Frontal cortex (tissue), 4 donors: ENCODE data around the gene AOX1. TPM values are rescaled to one million over a fixed set of nuclear protein-coding genes. Genes with fewer than 3 reads are reported as not detected.
"Not testable (repeated sequence)": the region's sequence is repeated elsewhere in the genome, so short reads cannot be mapped to it uniquely, and the experiment has no call there.

Experiments used
- DNase-seq, 2 donors: peaks; one replicate each; pipeline ENCODE4 v3.0.0; 2012; ENCODE audit warnings: low spot score in 2 of 2
- FAIRE-seq: peaks from 2 replicates; lab custom pipeline; 2012; peaks lifted over from hg19 to GRCh38; lab: Jason Lieb, UNC
- total RNA-seq: library from RNA; depleted of rRNA; stranded (reverse); fragments of >200 nt; gene quantifications from one replicate; pipeline ENCODE4 v1.2.3, GENCODE V29; 2014
- donor health status: control.
- donor health status: control.
- donor health status: control.

AOX1 gene
- total RNA-seq, 1 donor from 2014 or later, result 0.82 TPM

DNA sequence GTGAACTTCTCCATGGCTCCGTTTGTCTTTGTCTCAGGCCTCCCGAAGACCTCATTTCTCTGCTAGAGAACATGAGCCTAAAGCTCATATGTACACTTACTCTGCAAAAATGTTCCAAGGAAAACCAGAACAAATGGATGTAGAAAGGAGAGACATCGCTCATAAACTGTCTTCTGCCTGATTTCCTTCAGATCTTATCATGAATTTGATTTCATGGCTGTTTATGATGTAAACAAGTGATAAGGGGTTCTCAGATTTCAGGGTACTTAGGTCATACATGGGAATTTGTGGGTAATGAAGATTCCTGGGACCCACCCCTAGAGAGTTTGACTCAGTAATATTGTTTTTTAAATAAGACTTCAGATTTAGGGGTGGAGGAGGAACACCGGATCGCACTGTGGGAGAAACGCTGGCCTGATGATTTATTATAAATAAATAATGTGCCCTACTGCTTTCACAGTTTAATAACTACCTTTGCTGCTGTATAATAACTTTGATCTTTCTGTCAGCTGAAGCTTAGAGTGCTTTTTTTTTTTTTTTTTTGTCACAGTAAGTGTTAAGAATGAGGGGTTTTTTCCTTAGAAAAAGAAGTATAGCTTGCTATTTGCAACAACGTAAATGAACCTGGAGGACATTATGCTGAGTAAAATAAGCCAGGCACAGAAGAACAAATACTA lies 14.9 kb downstream of the AOX1 start:
- no peak for DNase-seq
- FAIRE-seq, result no peak

DNA sequence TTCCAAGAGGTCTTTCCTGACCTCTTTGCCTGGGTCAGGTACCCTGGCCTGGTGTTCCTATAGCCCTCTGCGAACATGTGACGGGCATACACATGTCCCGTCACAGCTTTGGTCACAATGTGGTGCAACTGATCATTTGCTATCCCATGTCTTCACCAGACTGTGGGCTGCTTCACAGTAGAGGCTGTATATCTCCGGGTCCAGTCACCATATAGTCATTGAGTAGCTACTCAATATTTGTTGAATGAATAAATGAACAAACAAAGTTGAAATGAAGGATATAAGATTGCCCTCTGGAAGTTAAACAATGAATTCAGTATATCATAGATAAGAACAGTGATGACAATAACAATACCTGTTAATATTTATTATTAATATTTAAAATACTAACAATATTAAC lies 16.8 kb downstream of the AOX1 start:
- no peak for FAIRE-seq
- DNase-seq, result no peak

- no peak for FAIRE-seq
- no peak for DNase-seq
Observed at GRCh38 chr2:200603972-200604371, 18.2 kb downstream of the AOX1 start.

GRCh38 chr2:200604571-200605255 lies 18.9 kb downstream of the AOX1 start:
- FAIRE-seq, result no peak
- DNase-seq, result no peak

GRCh38 chr2:200608341-200609027 lies 22.7 kb downstream of the AOX1 start:
- no peak for FAIRE-seq
- DNase-seq, result no peak

DNA sequence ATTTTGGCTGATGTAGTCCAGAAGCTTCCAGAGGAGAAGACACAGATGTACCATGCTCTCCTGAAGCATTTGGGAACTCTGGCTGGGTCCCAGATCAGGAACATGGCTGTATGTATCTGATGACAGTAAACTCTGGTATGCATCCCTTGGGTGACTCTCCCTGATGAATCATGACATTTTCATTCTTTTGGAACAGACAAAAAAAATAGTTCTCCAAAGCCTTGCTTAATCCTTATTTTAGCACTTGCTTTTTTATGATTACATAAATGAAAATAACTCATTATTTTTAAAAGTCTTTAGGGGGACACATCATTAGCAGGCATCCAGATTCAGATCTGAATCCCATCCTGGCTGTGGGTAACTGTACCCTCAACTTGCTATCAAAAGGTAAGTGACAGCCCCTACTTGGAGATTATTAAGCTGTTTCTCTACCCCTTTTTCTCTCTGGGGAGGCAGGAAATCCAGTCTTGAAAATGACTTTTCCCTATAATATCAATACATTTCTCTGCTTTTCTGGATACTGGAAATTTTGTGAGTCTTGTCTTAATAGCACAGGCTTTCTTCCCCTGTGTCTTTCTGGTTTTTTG lies 23.3 kb downstream of the AOX1 start:
- DNase-seq (no peak), FAIRE-seq (no peak)

GRCh38 chr2:200610217-200610616 lies 24.4 kb downstream of the AOX1 start:
- FAIRE-seq, DNase-seq: not testable (repeated sequence)

- no peak for DNase-seq
- FAIRE-seq, result no peak
Observed at GRCh38 chr2:200613692-200614091, 27.9 kb downstream of the AOX1 start.

DNA sequence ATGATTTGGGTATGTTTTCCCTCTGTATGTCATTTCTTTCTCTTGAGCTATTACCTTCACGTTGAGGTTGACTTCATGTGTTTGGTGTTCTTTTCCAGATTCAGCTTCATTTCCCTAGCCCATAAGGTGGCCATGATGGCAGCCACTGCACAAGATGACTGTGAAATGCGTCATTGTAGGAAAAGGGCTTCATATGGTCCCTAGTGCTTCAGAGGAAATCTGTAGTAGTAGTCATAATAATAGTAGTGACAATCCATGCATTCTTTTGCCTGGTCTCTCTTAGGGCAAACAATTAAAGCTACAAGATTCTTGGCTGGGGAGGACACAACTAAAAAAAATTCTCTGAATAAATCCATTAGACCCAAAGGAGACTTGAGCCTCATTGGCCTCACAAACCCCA lies 28.4 kb downstream of the AOX1 start:
- DNase-seq (no peak), FAIRE-seq (no peak)

- DNase-seq, result no peak
- FAIRE-seq, result no peak
Observed at GRCh38 chr2:200615247-200615646, 29.4 kb downstream of the AOX1 start.

GRCh38 chr2:200616193-200616592 lies 30.4 kb downstream of the AOX1 start:
- DNase-seq (no peak), FAIRE-seq (no peak)

DNA sequence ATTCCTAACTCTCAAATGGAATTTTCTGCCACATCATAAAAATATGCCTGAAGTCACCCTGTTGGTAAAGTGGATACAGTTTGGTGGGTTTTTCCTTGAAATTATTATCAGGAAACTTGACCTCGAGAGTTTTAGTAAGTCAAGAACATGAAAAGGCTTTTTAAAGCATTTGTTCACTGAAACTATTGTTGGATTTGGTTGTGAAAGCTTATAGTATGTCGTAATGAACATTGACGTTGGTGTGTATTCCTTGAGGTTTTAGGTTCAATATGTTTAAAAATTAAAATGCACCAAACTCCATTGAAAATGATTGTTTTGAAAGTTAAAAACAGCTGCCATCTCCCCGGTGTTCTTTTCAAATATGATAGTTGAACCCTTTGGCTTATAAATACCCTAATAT lies 30.8 kb downstream of the AOX1 start:
- DNase-seq (no peak), FAIRE-seq (no peak)

DNA sequence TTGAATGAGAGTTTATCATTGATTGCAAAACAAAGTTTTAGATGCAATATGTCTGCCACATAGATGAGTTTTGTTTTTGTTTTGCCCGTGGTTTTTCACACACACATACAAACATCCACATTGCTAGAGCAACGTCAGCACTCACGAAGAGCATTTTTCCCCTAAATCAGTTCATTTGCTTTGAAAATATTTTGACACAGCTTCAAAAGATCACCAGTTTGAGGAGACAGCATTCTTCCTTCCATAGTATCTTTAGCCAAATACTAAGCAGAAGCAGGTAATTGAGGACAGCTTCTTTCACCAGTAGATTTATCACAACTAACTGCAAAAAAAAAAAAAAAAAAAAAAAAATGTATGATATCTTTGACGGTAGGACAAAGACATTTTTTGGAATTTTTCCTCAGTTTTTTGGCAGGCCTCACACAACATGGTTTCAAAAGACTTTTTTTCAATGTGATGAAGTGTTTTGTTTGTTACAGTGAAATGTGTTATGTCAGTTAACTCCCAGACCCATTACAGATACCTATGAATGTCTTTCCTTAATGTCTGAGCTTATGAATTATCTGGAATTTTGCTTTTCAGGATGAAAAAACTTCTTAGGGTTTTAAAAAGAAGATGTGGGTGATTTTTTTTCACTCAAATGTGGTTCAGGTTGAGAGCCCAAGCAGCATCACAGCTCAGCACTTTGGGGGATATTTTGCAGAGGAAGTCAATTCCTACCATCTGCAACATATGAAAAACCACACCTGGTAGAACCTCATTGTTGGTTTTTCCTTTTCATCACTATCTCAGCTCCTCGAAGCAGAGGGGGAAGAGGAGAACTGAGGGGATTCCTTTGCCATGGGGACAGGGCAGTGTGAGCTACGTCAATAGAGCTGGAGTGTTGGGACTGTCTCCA lies 31.6 kb downstream of the AOX1 start:
- FAIRE-seq (no peak), DNase-seq (no peak)

DNA sequence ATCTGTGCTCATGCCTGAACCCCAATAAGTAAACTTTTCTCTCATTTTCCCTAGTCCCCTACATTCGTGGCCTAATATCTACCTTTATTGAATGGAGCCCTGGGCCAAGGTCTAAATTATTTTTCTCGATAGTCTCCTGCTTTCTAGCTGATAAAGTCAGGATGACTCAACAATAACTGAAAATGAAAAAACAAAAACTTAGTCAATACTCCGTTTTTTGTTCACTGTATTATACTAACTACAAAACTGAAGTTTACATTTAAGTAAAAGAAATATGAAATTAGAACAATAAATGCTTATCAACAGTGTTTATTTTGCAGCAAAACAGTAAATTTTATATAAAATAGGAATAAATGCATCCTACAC lies 32.2 kb downstream of the AOX1 start:
- DNase-seq (no peak), FAIRE-seq (no peak)

DNA sequence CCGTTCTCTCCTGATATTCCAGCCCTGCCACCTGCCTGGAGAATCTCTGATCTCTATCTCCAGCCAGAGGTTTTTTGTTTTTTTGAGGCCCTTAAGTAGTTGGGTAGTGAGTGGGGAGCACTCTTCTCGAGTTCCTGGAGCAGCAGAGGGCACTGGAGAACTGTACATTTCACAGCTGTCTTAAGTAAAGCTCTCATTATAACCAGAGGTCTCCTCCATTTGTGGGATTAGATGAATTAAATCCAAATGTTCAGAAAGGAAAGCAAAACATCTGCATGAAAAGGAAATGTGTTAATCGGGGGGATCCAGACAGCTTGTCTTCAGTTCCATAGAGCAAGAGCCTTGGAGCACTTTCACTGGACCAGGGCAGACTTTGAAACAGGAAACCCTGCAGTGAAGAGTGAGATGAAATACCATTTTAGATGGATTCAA lies 32.8 kb downstream of the AOX1 start:
- DNase-seq (no peak), FAIRE-seq (no peak)

DNA sequence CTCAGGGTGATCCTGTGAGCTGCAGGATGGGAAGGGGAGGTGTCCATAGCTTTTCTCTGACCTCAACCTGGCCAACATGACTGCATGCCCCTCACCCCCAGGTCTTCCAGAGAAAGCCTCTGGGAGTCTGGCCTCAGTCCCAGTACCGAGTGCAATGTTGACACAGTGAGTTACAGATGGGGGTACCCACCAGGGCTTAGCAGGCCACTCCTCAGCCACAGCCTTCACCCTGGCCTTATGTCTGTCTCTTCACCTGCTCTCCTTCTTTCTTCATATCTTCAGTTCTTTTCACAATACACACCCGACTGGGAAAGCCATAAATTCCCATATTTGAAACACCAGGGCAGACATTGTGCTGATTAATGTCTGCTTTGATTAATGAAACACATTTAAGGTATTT lies 33.5 kb downstream of the AOX1 start:
- FAIRE-seq (no peak), DNase-seq (no peak)

DNA sequence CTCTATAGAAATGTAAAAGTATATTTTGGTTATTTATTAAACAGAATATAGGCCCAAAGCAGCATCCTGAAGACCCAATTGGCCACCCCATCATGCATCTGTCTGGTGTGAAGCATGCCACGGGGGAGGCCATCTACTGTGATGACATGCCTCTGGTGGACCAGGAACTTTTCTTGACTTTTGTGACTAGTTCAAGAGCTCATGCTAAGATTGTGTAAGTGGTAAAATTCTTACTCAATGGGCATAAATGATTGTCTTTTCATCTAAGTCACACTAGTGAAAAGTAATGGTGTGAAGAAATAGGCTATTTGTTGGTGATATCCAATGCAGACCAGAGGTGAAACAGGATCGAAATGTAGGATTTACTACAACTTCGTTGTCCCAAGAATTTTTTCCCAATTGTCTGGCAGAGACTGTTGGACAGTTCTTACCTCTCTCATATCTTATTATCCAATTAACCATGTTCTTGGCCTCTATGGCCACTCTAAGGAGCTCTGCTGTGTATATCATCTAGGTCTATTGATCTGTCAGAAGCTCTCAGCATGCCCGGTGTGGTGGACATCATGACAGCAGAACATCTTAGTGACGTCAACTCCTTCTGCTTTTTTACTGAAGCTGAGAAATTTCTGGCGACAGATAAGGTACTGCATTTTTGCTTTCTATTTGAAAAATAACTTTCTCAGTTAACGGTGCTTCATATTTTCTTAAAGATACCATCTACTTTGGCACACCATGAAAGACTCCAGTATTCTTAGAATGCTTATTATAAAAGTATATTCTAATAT lies 35.0 kb downstream of the AOX1 start:
- FAIRE-seq, result no peak

DNA sequence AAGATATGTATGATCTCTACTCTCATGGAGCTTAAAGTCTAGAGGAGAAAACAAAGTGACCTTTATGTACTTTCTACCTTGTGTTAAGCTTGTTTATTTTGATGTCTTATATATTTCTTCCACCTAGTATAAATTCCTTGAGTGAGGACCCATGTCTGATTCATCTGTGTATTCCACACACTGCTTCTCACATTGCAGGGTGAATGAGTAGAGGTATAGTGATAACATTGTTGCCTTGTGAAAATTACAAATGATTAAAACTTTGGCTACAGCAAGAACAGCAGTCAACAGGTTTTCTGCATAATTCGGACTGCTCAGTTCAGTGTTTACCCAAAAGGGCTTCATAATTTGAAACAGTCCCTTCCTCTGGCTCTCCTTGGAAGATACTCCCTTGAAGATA lies 36.3 kb downstream of the AOX1 start:
- DNase-seq (no peak), FAIRE-seq (no peak)

More for the DNA sequence above, 35.0 kb downstream of the AOX1 start:
- DNase-seq, result no peak

DNA sequence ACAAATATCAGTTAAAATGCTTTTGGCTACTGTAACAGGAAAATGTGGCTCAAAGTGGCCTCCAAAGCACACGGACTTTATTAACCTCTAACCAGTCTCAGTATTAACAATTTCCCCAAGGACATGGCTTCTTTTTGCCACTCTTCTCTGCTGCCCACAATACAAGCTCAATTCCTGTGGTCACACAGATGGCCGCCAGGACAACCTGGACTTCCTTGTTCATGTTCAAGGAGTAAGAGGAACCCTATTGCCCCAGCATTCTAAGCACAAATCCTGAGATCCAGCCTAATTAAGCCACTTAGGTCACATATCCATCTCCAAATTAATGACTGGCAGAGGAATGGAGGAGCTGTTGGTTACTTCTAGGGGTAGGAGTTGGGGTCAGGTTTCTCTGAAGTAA lies 38.2 kb downstream of the AOX1 start:
- FAIRE-seq (no peak), DNase-seq (no peak)
